HG03442 (cell line): Measurements from ENCODE around the gene WNK3.
A peak's percentile ranks its signal among the peaks of the same experiment; 100 is the strongest.

ENCODE experiments used
- ATAC-seq: cut with Tn5 transposase; IDR thresholded peaks from one replicate; pipeline ENCODE4 v1.9.1; 2021; ENCODE audit warnings: mild to moderate bottlenecking, moderate library complexity; ENCODE audit not compliant: unreplicated experiment

Gene WNK3

DNA sequence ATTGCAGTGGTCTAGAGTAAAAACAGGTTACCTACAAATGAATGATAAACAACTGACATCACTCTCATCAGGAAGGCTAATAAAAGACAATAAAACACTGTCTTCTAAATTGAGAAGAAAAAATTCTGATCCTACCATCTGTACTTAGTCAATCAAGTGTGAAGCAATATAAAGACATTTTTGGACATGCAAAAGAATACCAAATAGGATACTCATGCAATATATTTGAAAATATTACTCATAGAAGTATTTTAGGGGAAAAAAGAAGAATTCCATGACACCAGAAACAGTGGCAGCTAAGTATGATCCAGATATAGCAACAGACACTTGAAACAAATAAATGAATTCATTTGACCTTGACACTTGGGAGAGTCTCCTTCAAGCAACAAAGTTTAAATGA, 111.0 kb downstream of the WNK3 start:
- no peak for ATAC-seq

DNA sequence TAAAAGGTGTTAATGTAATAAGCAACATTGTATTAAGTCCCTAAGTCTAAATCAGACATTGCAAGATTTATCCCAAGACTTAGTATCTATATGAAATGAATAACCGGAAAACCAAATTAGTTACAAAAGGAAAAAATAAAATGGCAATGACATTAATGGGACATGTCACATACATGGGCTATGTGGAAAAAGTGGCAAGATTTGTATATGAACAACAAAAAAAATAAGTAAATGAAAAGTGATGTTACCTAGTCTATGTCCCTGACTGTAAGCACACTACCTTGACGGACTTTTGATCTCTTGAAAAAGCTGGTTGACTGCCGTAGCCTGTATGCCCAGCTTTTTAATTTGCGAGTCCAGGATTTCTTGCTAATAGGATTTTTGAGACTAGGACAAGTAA, 119.3 kb downstream of the WNK3 start:
- no peak for ATAC-seq

DNA sequence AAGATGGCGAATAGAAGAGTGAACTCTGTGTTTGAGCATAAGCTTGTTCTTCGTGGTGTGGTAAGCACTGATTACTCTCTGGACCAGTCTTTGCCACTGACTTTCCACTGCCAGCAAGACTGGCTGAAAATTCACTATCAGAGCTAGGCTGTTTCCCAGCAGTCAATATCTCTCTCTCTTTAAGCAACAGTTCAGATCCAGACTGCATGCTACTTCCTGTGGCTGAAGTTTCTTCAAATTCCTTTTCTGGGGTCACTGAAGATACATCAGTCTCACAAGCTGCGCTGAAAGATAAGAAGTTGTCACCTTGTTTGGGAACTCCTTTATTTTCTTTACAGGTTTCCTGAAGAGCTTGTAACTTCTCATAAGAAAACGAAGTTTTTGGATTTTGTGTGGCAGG, 120.8 kb downstream of the WNK3 start:
- ATAC-seq: no peak

DNA sequence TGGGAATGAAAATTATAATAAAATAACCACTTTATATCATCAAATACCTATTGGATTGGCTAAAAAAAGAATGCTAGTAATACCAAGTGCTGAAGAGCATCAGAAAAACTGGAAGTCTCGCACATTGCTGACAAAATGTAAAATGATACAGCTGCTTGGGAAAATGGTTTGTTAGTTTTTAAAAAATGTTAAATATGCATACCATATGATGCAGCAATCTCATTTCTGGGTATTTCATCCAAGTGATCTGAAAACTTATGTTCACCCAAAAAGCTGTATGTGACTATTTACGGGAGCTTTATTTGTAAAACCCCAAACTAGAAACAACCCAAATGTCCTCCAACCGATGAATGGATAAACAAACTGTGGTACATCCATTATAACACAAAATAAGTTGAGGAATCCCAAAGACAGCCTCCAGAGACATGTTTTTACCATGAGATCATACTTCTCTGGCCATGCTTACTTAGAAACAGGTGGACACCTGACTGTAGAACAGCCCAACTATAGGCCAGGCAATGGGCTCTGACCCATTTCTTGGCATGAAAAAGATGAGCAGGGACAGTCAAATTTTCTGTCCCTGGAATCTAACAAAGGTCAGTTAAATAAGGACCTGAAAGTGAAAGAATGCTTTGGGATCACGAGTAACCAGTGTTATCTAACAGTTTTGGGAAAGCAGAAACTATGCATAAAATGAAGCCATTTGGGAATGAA, 127.3 kb downstream of the WNK3 start:
- no peak for ATAC-seq

DNA sequence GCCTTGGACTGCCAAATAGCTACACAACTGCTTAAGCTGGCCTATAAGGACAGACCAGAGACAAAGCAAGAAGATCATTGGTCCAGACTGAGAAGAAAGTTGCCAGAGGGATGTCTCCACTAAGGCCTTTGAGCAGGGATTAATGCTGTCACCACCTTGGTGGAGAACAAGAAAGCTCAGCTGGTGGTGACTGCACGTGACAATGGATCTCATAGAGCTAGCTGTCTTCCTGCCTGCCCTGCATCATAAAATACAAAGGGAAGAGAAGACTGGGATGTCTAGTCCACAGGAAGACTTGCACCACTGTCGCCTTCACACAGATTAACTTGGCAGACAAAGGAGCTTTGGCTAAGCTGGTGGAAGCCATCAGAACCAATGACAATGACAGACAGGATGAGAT, 134.3 kb downstream of the WNK3 start:
- ATAC-seq: no peak

DNA sequence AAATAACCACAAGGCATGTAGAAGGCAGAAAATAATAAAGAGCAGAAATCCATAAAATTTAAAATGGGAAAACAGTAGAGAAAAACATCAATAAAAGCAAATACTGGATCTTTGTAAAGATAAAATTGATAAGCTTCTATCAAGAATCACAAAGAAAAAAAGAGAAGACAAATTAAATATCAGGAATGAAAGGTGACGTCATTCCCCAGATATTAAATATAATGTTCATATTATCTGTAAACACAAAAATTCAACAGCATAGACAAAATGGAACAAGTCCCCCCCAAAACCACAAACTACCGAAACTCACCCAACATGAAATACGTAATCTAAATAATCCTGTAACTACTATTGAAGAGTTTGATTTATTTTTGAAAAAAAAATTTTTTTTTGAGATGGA, 144.2 kb downstream of the WNK3 start:
- no peak for ATAC-seq

DNA sequence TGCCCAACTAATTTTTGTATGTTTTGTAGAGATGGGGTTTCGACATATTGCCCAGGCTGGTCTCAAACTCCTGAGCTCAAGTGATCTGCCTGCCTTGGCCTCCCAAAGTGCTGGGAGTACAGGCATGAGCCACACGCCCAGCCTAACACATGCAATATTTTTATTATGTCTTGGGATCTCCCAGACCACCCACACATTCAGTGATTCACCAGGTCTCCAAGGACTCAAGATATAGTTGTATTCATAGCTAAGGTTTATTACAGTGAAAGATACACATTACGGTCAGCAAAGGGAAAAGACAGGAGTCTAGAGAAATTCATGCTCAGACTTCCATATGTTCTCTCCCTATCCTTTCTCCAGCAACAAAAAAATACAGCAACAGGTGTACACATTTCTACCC, 149.3 kb downstream of the WNK3 start:
- ATAC-seq: no peak

DNA sequence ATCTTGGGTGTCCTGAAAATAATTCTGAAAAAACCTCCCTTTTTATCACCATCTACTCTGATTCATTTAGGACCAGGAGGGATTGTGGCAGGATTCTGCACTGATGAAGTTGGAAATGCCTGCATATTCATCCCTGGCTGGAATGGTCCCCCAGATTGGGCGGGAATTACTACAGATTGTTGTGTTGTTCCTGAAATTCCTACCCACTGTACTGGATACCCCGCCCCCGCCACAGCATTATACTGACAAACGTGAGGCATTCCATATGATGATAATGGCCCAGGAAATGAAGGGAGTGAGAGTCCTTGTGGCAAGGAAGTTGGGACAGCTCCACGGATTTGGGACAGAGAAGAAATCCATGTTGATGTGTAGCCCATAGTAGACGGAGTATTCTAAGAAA, 159.6 kb downstream of the WNK3 start:
- no peak for ATAC-seq

DNA sequence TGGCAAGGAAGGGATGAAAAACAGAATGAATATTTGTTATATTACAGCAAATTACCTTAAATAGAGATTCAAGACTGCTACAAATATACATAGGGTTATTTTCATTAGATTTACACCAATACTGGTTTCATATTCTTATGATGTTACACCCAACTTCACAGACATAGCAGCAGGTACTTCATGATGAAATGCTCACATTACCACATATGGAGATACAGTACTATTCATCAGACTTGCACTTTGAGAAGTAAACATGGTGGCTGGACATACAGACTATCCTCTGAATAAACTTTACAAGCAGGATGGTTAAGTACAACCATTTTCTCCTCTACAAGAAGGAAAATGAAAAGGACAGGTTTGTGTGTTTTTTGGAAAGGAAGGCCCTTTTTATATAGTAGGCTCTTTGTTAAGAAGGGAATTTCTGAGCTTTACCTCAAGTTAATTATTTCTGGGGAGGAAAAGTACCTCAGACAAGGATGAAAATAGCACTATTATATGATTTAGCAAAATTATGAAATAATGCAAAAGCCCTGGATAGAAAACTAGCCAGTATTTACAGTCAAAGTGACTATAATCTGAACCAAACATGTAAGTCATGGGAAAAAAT, 162.8 kb downstream of the WNK3 start:
- no peak for ATAC-seq

DNA sequence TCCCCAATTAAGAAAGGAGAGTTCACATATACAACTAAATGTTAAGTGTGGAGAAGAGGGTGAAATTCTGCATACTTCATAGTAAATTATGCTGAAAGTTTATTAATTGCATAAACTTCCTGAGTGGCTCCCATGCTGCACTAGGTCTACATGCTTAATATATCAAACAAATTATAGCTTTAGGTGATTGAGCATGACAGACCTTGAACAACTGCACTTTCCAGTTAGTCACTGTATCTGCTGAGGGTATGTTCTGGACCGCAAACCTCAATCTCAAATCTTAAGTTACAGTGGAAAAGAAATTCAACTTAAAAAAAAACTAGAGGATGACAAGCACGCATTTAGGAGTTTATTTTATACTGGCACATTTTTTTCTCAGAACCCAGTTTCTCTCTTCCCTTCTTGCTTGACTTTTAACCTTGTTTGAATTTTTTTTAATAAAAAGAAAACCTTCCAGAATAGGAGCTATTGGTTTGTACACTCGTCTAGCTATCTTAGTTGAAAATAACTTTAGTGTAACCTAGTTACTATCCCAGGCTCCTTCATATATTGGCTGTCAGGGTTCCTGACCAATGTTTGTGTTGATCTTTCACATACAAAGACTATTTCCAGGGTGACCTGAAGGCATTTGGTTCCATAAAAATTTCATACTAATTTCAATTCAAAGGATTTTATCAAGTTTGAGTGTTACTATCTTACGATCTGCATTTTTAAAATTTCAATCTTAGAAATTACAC, 164.6 kb downstream of the WNK3 start:
- no peak for ATAC-seq

DNA sequence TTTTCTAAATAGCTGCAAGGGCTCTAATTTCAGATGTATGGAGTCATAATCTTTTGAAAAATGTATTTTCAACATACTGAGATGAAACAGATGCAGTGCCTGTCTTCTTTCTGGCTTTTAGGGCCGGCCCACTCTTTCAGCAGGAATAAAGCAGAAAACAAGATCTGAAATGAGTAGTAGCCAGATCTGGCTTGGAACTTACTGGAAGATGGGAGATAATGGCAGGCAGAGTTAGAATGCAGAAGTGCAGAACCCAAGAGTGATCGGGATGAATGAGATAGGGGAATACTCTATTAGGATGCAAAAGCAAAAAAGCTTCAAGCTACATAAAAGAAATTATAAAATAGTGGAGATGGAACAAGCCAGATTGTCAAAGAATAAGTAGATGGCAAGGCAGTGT, 173.4 kb downstream of the WNK3 start:
- no peak for ATAC-seq

DNA sequence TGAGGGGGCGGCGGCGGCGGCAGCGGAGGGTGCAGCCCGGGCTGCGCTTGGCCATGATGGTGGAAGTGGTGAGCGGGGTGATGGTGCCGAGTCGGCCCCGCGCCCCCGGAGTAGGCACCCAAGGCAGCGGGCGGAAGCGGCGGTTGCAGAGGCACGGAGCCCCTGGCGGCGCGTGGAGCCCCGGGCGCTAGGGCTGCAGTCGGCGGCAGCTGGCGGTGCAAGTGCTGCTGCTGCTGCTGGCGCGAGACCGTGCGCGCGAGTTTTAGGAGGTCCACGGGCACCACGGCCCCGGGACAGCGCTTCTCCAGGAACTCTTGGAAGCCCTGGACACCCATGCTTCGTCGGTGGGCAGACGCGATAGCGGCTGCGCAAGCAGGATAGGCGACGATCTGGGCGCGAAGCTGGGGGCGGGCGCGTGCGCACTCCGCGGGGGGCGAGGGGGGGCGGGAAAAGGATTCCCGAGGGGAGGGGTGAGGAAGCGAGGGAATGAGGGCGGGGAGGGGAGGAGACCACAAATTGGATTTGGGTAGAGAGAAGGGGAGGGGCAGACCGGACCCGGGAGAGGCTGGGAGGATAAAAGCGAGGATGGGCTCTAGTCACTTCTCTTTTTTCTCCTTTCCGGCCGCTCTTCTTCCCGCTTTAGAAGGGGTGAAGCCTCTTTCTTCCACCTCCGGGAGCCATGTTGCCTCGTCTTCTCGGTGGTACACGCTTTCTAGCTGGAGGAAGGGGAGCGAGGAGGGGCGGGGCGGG, 174.8 kb downstream of the WNK3 start, which contains the start of gene FAM120C:
Gene FAM120C, minus strand, starts transcription at position 391 of the 750 bp plus-strand sequence. Its CDS starts 56 bp downstream, at position 335.
- ATAC-seq: peak; percentile 35

DNA sequence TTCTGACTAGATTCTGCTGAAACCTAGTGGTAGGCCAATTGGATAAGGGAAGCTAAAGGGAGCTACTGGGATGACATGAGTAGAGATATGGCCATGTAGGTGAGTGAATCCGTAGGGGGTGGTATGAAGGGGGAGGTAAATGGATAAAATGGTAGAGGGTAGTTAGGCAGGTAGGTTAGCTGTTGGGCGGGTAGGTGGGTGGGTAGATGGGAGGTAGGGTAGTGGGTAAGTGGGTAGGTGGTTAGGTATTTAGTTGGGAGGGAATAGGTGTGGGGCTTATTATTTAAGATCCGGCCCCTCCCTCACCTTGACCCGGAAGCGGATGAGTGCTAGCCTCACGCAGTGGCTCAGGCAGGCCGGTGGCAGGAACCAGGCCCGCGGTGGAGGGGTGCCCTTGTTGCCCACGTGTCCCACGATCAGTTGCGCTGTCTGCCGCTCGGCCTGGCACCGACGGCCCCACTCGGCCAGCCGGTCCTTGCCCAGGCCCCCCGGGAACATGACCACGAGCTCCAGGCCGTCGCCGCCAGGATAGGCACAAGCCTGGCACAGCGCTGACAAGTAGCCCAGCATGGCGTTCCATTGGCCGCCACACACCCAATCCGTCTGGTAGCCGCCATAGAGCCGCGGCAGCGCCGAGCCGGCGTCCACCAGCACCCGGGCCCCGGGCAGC, 175.5 kb downstream of the WNK3 start:
- peak; percentile 63 for ATAC-seq

DNA sequence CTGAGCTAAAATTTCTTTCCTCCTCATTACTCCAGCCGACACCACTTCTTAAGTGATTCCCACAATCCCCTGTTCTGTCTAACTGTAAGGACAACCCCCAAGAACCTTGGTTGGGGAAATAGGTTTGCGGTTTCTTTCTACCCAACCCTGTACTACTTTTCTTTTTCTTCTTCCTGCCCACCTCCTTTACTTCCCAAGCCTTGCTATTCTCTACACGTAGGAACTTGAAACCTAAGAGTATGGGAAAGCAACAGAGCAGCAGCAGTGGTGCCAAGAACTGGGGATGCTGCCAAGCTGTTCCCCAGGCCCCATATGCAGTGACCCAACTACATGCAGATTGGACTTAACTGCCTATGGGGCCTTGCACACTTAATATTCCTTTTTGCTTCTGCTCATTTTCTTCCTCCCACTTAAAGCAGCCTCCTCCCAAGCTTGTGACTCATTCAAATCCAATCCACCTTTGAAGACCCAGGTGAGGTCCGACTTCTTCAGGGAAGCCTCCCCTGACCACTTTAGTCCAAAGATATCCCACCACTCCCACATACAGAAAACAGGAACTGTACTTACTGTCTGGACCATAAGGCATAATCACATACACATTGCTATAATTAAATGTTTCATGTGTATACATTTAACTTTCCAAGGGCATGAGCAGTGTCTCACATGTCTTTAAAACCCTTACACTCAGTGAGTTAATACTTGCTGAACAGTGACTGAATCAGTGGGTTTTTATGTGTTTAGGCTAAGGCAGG, 176.5 kb downstream of the WNK3 start:
- ATAC-seq: no peak

DNA sequence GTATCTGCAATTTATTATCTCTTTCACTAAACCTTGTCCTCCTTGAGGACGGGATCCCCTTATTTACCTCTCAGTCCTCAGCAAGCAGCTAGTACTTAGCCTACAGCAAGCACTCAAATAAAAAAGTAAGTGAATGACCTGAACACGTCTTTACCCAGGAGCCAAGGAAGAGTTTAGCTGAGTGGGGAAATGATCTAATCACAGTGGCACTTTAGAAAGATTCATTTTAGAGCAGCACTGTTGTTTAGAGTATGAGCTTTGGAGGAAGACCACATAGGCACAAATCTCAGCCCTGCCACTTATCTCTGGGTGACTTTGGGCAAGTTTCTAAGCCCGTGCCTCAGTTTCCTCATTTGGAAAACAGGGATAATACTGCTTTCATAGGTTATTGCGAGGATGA, 177.4 kb downstream of the WNK3 start:
- ATAC-seq: no peak

DNA sequence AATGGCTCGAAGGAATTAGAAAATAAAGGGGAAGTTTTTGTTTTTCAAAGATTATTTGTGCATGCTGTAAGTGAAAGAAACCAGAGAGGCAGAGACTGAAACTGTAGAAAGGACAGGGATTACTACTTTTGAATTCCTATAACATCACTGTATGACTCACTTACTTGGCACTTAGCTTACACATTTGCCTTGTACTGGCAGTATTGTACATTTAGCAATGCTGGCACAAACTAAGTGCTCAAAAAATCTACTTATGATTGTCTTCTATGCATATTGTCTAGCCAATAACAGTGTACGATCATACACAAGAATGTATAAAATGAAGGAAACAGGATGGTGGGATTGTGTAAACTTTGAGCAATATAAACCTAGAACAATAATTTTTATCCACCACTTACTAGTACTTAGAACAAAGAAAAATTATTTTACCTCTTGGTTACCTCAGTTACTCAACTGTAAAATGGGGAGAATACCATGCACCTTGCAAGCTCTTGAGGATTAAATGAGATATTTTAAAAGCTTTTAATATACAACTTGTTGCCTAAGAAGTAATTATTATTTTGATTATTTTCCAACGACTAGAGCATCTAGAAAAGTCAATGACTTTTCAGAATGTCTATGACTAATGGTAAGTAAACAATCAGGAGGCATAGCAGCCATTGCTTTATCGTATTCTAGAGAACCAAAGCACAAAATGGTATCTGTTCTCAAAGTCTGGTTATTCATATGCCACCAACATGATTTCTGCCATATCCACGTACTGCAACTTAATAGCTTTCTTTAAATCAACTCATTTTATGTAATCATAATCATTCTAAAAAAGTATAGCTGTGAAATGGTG, 179.5 kb downstream of the WNK3 start:
- no peak for ATAC-seq

DNA sequence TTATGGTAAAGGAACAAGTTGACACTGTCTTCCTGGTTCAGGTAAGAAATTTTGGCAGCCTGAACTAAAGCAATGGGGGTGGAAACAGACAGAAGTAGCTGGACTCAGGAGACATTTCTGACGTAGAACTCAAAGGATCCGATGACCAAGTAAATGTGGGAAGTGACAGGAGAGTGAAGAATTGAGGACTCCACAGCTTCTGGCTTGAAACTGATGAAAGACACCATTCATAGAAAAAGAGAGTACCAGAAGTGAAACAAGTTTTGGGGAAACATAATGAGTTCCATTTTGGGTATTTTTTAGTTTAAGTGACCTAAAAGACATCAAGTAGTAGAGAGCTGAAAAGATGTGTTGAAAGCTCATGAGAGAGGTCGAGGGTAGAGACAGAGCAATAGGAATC, 180.5 kb downstream of the WNK3 start:
- ATAC-seq: no peak

DNA sequence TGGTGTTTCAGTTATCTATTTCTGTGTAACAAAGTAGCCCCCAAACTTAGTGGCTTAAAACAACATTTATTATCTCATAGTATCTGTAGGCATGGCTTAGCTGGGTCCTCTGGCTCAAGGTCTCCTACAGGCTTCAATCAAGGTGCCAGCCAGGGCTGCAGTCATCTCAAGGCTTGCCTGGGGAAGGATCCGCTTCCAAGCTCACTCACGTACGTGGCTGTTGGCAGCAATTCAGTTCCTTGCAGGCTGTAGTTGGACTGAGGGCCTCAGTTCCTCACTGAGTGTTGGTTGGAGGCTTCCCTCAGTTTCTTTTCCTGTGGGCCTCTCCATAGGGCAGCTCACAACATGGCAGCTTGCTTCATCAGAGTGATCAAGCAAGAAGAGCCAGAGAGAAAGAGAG, 184.1 kb downstream of the WNK3 start:
- no peak for ATAC-seq

DNA sequence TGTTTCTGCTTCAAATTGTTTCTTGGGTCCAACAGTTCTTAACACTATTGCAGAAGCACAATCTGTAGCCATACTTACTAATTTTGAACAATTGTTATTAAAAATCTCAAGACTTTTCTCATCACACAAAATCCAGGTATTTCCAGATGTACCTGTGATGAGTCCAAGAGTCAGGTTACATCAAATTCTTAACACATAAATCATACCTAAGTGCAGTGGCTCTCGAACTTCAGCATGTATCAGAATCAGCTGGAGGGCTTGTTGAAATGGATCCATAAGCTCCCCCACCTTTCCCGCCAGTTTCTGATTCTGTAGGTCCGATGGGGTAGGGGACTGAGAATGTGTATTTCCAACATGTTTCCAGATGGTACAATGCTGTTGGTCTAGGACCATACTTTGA, 185.4 kb downstream of the WNK3 start:
- no peak for ATAC-seq
